HG03025 (cell line): ENCODE data around the gene VPS37B.
"Not testable (repeated sequence)": the region's sequence is repeated elsewhere in the genome, so short reads cannot be mapped to it uniquely, and the experiment has no call there.

Source experiments
- ATAC-seq: cut with Tn5 transposase; IDR thresholded peaks from one replicate; pipeline ENCODE4 v1.9.1; 2021; ENCODE audit warnings: mild to moderate bottlenecking, moderate library complexity; ENCODE audit not compliant: unreplicated experiment, low FRiP score

Gene VPS37B

GRCh38 chr12:122895704-122896636 lies at the start of gene VPS37B:
TSS of gene VPS37B (minus strand) at chr12:122896124. CDS start at chr12:122896062, 62 bp downstream.
- no peak for ATAC-seq

GRCh38 chr12:122944605-122945592 lies 49.0 kb upstream of the VPS37B start:
- no peak for ATAC-seq

DNA sequence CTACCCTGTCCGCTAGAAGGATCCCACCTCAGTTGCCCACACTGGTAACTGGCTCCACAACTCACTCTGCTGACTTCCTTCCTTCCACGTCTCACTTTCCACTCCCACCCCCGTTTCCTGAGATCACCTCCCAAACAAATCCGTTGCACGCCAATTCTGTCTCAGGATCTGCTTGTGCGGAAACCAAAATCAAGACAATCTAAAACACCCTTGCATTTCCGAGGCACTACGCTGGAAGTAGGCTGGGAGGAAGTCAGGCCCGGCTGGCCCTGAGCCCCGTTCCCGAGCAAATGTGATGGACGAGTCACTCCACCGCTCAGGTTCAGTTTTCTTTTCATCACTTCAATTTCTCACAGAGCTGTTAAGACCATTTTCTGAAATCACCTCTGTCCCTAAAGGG lies 47.3 kb upstream of the VPS37B start:
- ATAC-seq: no peak

- ATAC-seq: no peak
Measured at GRCh38 chr12:122942637-122943036, 46.7 kb upstream of the VPS37B start.

DNA sequence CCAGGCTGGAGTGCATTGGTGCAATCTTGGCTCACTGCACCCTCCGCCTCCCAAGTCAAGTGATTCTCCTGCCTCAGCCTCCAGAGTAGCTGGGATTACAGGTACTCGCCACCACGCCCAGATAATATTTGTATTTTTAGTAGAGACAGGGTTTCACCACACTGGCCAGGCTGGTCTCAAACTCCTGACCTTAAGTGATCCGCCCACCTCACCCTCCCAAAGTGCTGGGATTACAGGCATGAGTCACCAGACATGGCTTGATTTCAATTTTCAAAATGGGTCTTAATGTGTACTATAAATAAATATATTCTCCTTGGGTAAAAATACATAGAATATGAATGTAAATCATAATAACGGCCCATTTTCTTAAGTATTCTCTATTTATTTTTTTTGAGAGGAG lies 45.4 kb upstream of the VPS37B start:
- ATAC-seq: not testable (repeated sequence)

- ATAC-seq: no peak
Measured at GRCh38 chr12:122939125-122939524, 43.2 kb upstream of the VPS37B start.

GRCh38 chr12:122937622-122938091 lies 41.7 kb upstream of the VPS37B start:
- ATAC-seq: no peak

DNA sequence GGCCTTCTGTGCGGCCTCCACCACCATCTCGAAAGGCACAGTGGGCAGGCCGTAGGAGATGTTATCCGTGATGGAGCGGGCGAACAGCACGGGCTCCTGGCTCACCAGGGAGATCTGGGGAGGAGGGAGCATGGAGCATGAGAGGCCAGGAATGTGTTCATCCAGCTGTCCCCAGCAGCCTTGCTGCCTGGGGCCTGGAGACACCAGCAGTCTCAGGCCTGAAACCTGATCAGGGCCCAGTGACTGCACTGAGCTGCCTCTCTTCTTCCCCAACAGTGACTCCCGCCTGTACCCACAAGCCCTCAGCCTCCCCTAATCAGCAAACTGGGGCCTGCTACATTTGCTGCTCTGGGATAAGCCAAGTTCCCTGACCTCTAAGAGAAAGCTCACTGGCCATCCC lies 39.4 kb upstream of the VPS37B start:
- ATAC-seq: no peak

GRCh38 chr12:122934722-122935121 lies 38.8 kb upstream of the VPS37B start:
- no peak for ATAC-seq

GRCh38 chr12:122932207-122932606 lies 36.3 kb upstream of the VPS37B start:
- no peak for ATAC-seq

DNA sequence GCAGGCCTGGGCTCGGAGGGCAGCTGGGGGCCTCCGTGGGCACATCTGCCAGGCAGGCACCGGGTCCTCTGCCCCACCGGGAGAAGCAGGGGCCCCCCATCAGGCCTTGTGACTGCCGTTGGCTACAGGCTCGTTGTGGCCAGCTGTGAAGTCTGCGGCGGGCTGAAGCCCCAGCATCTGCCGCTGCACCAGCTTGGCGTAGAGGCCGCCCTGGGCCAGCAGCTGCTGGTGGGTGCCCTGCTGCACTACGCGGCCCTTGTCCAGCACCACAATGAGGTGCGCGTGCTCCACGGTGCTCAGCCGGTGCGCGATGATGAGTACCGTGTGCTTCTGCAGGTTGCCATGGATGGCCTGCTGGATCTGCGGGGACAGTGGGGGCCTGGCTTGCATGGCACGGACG lies 33.9 kb upstream of the VPS37B start:
- no peak for ATAC-seq

DNA sequence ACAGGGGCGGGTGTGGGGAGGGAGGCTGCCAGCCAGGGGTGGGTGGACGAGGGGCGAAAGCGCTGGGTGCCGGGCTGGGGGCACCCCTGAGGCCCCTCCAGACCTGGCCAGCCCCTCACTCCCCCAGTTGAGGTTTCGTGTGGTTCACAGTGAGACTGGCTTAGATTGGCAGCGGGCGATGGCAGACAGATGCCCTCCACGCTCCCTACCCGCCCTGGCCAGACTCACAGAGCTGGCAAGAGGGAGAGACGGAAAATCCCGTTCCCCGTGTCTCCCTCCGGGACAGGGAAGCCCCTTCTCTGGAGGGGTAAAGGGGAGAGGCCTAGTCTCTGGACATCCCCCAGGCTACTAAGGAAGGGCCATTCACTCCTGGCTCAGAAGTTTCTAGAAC lies 33.2 kb upstream of the VPS37B start:
- no peak for ATAC-seq

DNA sequence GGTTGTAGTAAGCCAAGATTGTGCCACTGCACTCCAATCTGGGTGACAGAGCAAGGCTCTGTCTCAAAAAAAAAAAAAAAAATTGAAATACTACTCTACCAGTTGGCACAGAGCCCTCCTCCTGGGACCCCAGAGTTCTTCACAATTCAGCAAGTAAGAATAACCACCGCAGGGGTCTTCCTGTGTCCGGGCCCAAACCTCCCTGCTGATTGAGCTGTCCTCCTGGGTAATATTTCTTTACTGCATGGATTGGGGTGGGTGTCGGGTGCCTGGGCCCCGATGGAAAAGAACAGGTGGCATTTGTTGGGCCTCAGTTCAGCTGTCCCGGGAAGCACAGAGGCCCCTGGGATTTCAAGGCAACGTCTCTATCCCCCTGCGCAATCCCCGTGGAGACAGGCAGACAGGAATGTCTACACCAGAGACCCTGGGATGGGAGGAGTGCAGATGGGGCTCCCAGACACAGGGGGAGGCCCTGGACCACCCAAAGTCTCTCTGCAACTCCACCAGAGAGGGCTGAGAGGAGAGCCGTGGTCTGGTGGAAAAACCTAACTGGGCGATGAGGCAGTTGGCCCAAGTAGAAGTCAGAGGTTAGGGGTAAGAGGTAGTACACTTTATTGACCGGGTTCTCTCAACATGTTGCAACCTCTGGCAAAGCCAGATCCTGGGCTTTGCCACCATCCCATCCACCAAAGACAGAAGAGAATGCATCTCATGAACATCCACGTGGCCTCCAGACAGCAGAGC lies 32.7 kb upstream of the VPS37B start:
- ATAC-seq: no peak

- ATAC-seq: no peak
Measured at GRCh38 chr12:122927756-122928403, 32.0 kb upstream of the VPS37B start.

DNA sequence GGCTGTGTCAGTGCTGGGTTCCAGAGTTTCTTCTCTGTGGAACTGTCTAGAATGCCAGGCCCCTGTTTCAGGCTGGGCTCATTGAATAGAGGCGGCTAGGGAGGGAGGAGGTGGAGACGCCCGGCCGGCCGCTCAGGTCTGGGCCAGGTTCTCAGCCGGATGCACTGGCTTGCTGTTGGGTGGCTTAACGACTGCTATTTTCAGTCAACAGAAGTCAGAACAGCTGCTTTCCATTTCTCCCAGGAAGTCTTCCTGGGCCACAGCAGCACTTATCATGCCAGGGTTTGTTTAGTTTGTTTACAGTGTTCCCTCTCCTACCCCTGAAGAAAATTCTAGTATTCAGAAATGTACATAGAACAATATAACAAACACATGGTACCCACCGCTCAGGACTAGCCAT lies 26.0 kb upstream of the VPS37B start:
- no peak for ATAC-seq

GRCh38 chr12:122920687-122921086 lies 24.8 kb upstream of the VPS37B start:
- ATAC-seq: no peak

GRCh38 chr12:122918827-122919226 lies 22.9 kb upstream of the VPS37B start:
- no peak for ATAC-seq

DNA sequence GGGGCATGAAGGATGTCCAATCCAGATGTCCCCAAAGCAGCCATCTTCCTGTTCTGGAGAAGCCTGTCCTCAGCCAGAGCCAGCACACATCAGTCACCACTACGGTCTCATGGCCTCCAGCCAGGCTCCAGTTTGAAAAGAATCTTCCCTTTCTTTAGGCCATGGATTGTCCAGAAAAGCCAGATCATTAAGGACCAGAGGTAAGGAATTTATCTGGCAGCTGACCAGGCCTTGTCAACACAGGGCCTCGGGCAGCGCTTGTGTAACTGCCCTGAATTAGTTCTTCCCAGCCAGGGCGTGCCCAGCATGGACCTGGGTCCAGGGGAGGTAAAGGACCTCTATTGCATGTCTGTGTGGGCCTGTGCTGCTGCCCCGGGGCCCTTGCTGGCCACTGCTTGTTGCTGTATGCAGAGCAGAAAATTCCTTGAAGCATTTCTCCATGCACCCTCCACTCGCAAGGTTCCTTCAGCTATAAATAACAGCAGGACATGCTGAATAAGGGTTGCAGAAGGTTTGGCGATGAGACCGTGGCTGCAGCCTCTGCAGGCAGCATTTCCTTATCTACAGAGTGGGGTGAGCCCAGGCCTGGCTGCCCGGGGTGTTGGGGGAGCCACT lies 21.7 kb upstream of the VPS37B start:
- ATAC-seq: no peak
